Uterus (tissue), 2 donors: ENCODE results near the gene ZGLP1.

Experiments used
- CTCF ChIP-seq, 4 experiments: fragments of 200-600 bp in 2 of 4; fragments of 450-650 bp in 2 of 4; sonication (generic) in 2 of 4; IDR thresholded peaks; one replicate each; pipeline ENCODE4 v1.5.1; 2016 to 2019; ENCODE audit warnings: antibody characterized with exemption in 4 of 4, mild to moderate bottlenecking in 2 of 4, moderate library complexity in 1 of 4
- POLR2A ChIP-seq, 2 donors: fragments of 450-650 bp; IDR thresholded peaks; one replicate each; pipeline ENCODE4 v1.6.1; 2016; ENCODE audit warnings: antibody characterized with exemption in 2 of 2, mild to moderate bottlenecking in 1 of 2, moderate library complexity in 1 of 2

- TF ChIP-seq CTCF (IDR thresholded peaks at IDR 0.05) = no peak
- TF ChIP-seq POLR2A (IDR thresholded peaks at IDR 0.05) = no peak
These were observed 39.4 kb downstream of the ZGLP1 start for GRCh38 chr19:10270180-10270615.
